Ishikawa (cell line): ENCODE data around the gene VPS35L.

Source experiments
- CEBPB ChIP-seq: IDR thresholded peaks from 2 replicates; pipeline ENCODE4 v1.6.1; 2012
- CREB1 ChIP-seq: IDR thresholded peaks from 2 replicates; pipeline ENCODE4 v1.6.1; 2012; ENCODE audit warnings: low read depth
- EGR1 ChIP-seq: IDR thresholded peaks from 2 replicates; pipeline ENCODE4 v1.6.1; 2012
- EP300 ChIP-seq: IDR thresholded peaks from 2 replicates; pipeline ENCODE4 v1.6.1; 2012; ENCODE audit warnings: borderline replicate concordance
- FOXM1 ChIP-seq: IDR thresholded peaks from 2 replicates; pipeline ENCODE4 v1.6.1; 2012; ENCODE audit warnings: low read depth, borderline replicate concordance
- NFIC ChIP-seq: IDR thresholded peaks from 2 replicates; pipeline ENCODE4 v1.6.1; 2012
- RAD21 ChIP-seq: IDR thresholded peaks from 2 replicates; pipeline ENCODE4 v1.6.1; 2012; ENCODE audit warnings: low read depth
- REST ChIP-seq: IDR thresholded peaks from 2 replicates; pipeline ENCODE4 v1.6.1; 2012; ENCODE audit warnings: low read depth, mild to moderate bottlenecking
- TAF1 ChIP-seq: IDR thresholded peaks from 2 replicates; pipeline ENCODE4 v1.6.1; 2012; ENCODE audit warnings: low read depth, mild to moderate bottlenecking
- TCF12 ChIP-seq: IDR thresholded peaks from 2 replicates; pipeline ENCODE4 v1.6.1; 2012; ENCODE audit warnings: low read depth
- TEAD4 ChIP-seq: IDR thresholded peaks from 2 replicates; pipeline ENCODE4 v1.6.1; 2012
- USF1 ChIP-seq: IDR thresholded peaks from 2 replicates; pipeline ENCODE4 v1.6.1; 2012
- YY1 ChIP-seq: IDR thresholded peaks from 2 replicates; pipeline ENCODE4 v1.6.1; 2012; ENCODE audit warnings: low read depth
- ZBTB7A ChIP-seq: IDR thresholded peaks from 2 replicates; pipeline ENCODE4 v1.6.1; 2012; ENCODE audit warnings: low read depth
- TF ChIP-seq, protein P1 (sequence below): IDR thresholded peaks from 2 replicates; pipeline ENCODE4 v1.6.1; 2012

VPS35L gene

GRCh38 chr16:19609359-19609758 lies 53.9 kb downstream of the VPS35L start:
- TF ChIP-seq RAD21 (no peak), YY1 (no peak), REST (no peak), TAF1 (no peak), FOXM1 (no peak), CREB1 (no peak), TEAD4 (no peak)
- TF ChIP-seq, protein P1, sequence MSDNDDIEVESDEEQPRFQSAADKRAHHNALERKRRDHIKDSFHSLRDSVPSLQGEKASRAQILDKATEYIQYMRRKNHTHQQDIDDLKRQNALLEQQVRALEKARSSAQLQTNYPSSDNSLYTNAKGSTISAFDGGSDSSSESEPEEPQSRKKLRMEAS, result no peak

DNA sequence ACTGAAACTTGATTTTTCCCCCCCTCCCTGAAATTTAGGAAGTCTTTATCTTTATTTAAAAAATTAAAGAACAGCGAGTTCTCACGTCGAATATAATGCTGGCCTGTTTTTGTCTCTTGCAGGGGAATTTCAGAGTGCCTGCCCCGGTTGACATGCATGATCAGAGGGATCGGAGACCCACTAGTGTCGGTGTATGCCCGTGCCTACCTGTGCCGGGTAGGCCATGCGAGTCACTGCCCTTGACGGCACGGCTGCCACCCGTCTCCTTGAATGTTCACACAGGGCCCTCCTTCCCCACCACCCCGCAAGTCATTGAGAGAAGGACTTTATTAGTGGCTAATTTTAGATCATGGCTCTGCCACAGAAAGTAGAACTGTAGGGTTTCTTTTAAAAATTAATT lies 54.7 kb downstream of the VPS35L start:
- no peak for TF ChIP-seq ZBTB7A
- TF ChIP-seq REST, result no peak
- no peak for TF ChIP-seq EP300
- TF ChIP-seq CEBPB, result no peak
- no peak for TF ChIP-seq TCF12
- TF ChIP-seq EGR1, result no peak
- TF ChIP-seq TEAD4, result no peak
- no peak for TF ChIP-seq YY1
- TF ChIP-seq TAF1, result no peak
- no peak for TF ChIP-seq NFIC
- TF ChIP-seq CREB1, result no peak
- TF ChIP-seq USF1, result no peak
- no peak for TF ChIP-seq RAD21

GRCh38 chr16:19613834-19614233 lies 58.3 kb downstream of the VPS35L start:
- TF ChIP-seq, protein P1, result no peak

- no peak for TF ChIP-seq TEAD4
- TF ChIP-seq CEBPB, result no peak
- no peak for TF ChIP-seq TCF12
- no peak for TF ChIP-seq USF1
- TF ChIP-seq ZBTB7A, result no peak
- no peak for TF ChIP-seq FOXM1
- no peak for TF ChIP-seq TAF1
- no peak for TF ChIP-seq EGR1
- TF ChIP-seq EP300, result no peak
- TF ChIP-seq CREB1, result no peak
- TF ChIP-seq YY1, result no peak
These were observed 60.7 kb downstream of the VPS35L start for GRCh38 chr16:19616241-19616640.

- TF ChIP-seq EP300, result no peak
- TF ChIP-seq CREB1, result no peak
- TF ChIP-seq TEAD4, result no peak
- no peak for TF ChIP-seq NFIC
- no peak for TF ChIP-seq ZBTB7A
- TF ChIP-seq YY1, result no peak
- no peak for TF ChIP-seq CEBPB
- no peak for TF ChIP-seq TAF1
- no peak for TF ChIP-seq EGR1
These were observed 63.4 kb downstream of the VPS35L start for GRCh38 chr16:19618876-19619275.

- TF ChIP-seq TCF12, result no peak
- no peak for TF ChIP-seq FOXM1
- TF ChIP-seq RAD21, result no peak
- no peak for TF ChIP-seq TAF1
- no peak for TF ChIP-seq CEBPB
- no peak for TF ChIP-seq USF1
- no peak for TF ChIP-seq EP300
- no peak for TF ChIP-seq EGR1
- no peak for TF ChIP-seq TEAD4
- TF ChIP-seq CREB1, result no peak
- TF ChIP-seq REST, result no peak
- TF ChIP-seq, protein P1, result no peak
- TF ChIP-seq NFIC, result no peak
- no peak for TF ChIP-seq ZBTB7A
These were observed 65.9 kb downstream of the VPS35L start for GRCh38 chr16:19621445-19621844.
